ENCODE data around the gene CHST10.
"Not testable (repeated sequence)": the region's sequence is repeated elsewhere in the genome, so short reads cannot be mapped to it uniquely, and the experiment has no call there.

CHST10 gene

GRCh38 chr2:100416935-100417710 is at the start of gene CHST10:
Gene CHST10 (minus strand): TSS chr2:100417668. CDS start chr2:100406675, 10,993 bp downstream.
- DNase-seq (ENCODE audit: low spot score): peak; percentile 32

- DNase-seq (ENCODE audit: low spot score): peak; percentile 31
Observed at GRCh38 chr2:100460904-100461530, 43.5 kb upstream of the CHST10 start.

- DNase-seq (ENCODE audit: low spot score): not testable (repeated sequence)
Observed at GRCh38 chr2:100456357-100456756, 38.9 kb upstream of the CHST10 start.

- DNase-seq (ENCODE audit: low spot score): no peak
Observed at GRCh38 chr2:100453853-100454252, 36.4 kb upstream of the CHST10 start.

- no peak for DNase-seq (ENCODE audit: low spot score)
Observed at GRCh38 chr2:100451734-100452133, 34.3 kb upstream of the CHST10 start.

GRCh38 chr2:100451092-100451491 is 33.6 kb upstream of the CHST10 start:
- no peak for DNase-seq (ENCODE audit: low spot score)

- no peak for DNase-seq (ENCODE audit: low spot score)
Observed at GRCh38 chr2:100446696-100447095, 29.2 kb upstream of the CHST10 start.

- no peak for DNase-seq (ENCODE audit: low spot score)
Observed at GRCh38 chr2:100437751-100438150, 20.3 kb upstream of the CHST10 start.

GRCh38 chr2:100429726-100430125 is 12.3 kb upstream of the CHST10 start:
- no peak for DNase-seq (ENCODE audit: low spot score)

GRCh38 chr2:100427627-100428258 is 10.3 kb upstream of the CHST10 start:
- peak; percentile 43 for DNase-seq (ENCODE audit: low spot score)

GRCh38 chr2:100427111-100427510 is 9.6 kb upstream of the CHST10 start:
- DNase-seq (ENCODE audit: low spot score): no peak

GRCh38 chr2:100426384-100426720 is 8.9 kb upstream of the CHST10 start:
- DNase-seq (ENCODE audit: low spot score): no peak

- DNase-seq (ENCODE audit: low spot score): no peak
Observed at GRCh38 chr2:100425573-100426383, 8.3 kb upstream of the CHST10 start.

- DNase-seq (ENCODE audit: low spot score): no peak
Observed at GRCh38 chr2:100425107-100425506, 7.6 kb upstream of the CHST10 start.

GRCh38 chr2:100424277-100424875 is 6.9 kb upstream of the CHST10 start:
- DNase-seq (ENCODE audit: low spot score): no peak

GRCh38 chr2:100423631-100424030 is 6.2 kb upstream of the CHST10 start:
- no peak for DNase-seq (ENCODE audit: low spot score)

- DNase-seq (ENCODE audit: low spot score): peak; percentile 48
Observed at GRCh38 chr2:100422320-100423055, 5.0 kb upstream of the CHST10 start.

- DNase-seq (ENCODE audit: low spot score): no peak
Observed at GRCh38 chr2:100419915-100420314, 2.4 kb upstream of the CHST10 start.

GRCh38 chr2:100418406-100418962 is 1.0 kb upstream of the CHST10 start:
- DNase-seq (ENCODE audit: low spot score): no peak

GRCh38 chr2:100417711-100418124 is 250 bp upstream of the CHST10 start:
- DNase-seq (ENCODE audit: low spot score): no peak

- no peak for DNase-seq (ENCODE audit: low spot score)
Observed at GRCh38 chr2:100416397-100416934, 1.0 kb downstream of the CHST10 start.
